A673 (cell line): ENCODE results near the gene ACTN4. TPM values are rescaled to one million over a fixed set of nuclear protein-coding genes. Genes with fewer than 3 reads are reported as not detected.

Experiments used
- BruUV-seq: library from RNA; stranded (reverse); fragments of 400-500 nt; replicated peaks from 2 replicates; lab custom pipeline; 2021; lab: Mats Ljungman, UMichigan
- CTCF ChIA-PET: fragments of 300-600 bp; sonication (Branson Sonifier 250); formaldehyde crosslinking; loops from one replicate; lab custom pipeline; 2022; ENCODE audit warnings: antibody characterized with exemption; lab: Charles Lee
- POLR2A ChIA-PET: fragments of 300-600 bp; sonication (Branson Sonifier 250); formaldehyde crosslinking; loops from one replicate; lab custom pipeline; 2022; ENCODE audit warnings: antibody characterized with exemption; ENCODE audit not compliant: low non-redundant PET; lab: Charles Lee
- DNase-seq: peaks from one replicate; pipeline ENCODE4 v3.0.0-alpha.2; 2015; ENCODE audit warnings: low spot score
- H3K27ac ChIP-seq: fragments of 200-600 bp; sonication (generic); 2 replicates; pipeline ENCODE4 v1.5.1; 2016; ENCODE audit warnings: mixed run types, low read depth, mild to moderate bottlenecking, mixed read lengths, antibody characterized with exemption, low read length; ENCODE audit not compliant: poor library complexity, severe bottlenecking
- H3K27me3 ChIP-seq: fragments of 200-600 bp; sonication (generic); replicated peaks from 2 replicates; pipeline ENCODE4 v1.6.1; 2017; ENCODE audit warnings: mixed run types, low read depth, mild to moderate bottlenecking, mixed read lengths, antibody characterized with exemption, low read length; ENCODE audit not compliant: insufficient read depth, poor library complexity
- H3K36me3 ChIP-seq: fragments of 200-600 bp; sonication (generic); 2 replicates; pipeline ENCODE4 v1.6.1; 2016; ENCODE audit warnings: mixed run types, mild to moderate bottlenecking, mixed read lengths, antibody characterized with exemption, low read length; ENCODE audit not compliant: insufficient read depth, poor library complexity, severe bottlenecking
- H3K4me1 ChIP-seq: fragments of 200-600 bp; sonication (generic); 2 replicates; pipeline ENCODE4 v1.6.1; 2017; ENCODE audit warnings: mixed run types, mild to moderate bottlenecking, mixed read lengths, antibody characterized with exemption, low read length; ENCODE audit not compliant: insufficient read depth, poor library complexity, severe bottlenecking
- H3K4me3 ChIP-seq: fragments of 200-600 bp; sonication (generic); 2 replicates; pipeline ENCODE4 v1.5.1; 2016; ENCODE audit warnings: low read depth, mixed run types, mild to moderate bottlenecking, mixed read lengths, low read length; ENCODE audit not compliant: poor library complexity, severe bottlenecking
- H3K9me3 ChIP-seq: fragments of 200-600 bp; sonication (generic); 2 replicates; pipeline ENCODE4 v1.6.1; 2016; ENCODE audit warnings: mixed run types, low read depth, mild to moderate bottlenecking, mixed read lengths, antibody characterized with exemption, low read length; ENCODE audit not compliant: poor library complexity, severe bottlenecking
- CTCF ChIP-seq: fragments of 300-800, 200-600 bp; sonication (generic); conservative IDR thresholded peaks from 2 replicates; pipeline ENCODE4 v1.5.1; 2017; ENCODE audit warnings: low read depth, mild to moderate bottlenecking, antibody characterized with exemption, low read length, moderate library complexity, mixed read lengths
- EZH2 ChIP-seq: fragments of 200-600 bp; sonication (generic); IDR thresholded peaks from 2 replicates; pipeline ENCODE4 v1.6.1; 2017; ENCODE audit warnings: borderline replicate concordance, low read depth, mild to moderate bottlenecking, mixed read lengths, antibody characterized with exemption, low read length; ENCODE audit not compliant: poor library complexity, severe bottlenecking
- intact Hi-C: fragments of 100-400 bp; cut with micrococcal nuclease; formaldehyde crosslinking; loops from one replicate; pipeline ENCODE4 v1.10.0; 2022; ENCODE audit not compliant: unreplicated experiment
- total RNA-seq: library from RNA; stranded (reverse); gene quantifications from 2 replicates; pipeline ENCODE4 v1.2.3, GENCODE V29; 2021

ACTN4 gene
- total RNA-seq, 1 experiment from 2014 or later, result 397 TPM

GRCh38 chr19:38721979-38722773, 74.7 kb downstream of the ACTN4 start:
- no peaks in the 10 kb centered on the region for H3K9me3 ChIP-seq
- ChIA-PET POLR2A (no interaction called here), CTCF (no interaction called here)
- intact Hi-C loops, result no loop called here
- no peak overlapping the region for H3K27ac ChIP-seq
- BruUV-seq, result no TSS peak
- no peaks in the 10 kb centered on the region for H3K4me1 ChIP-seq
- no peak overlapping the region for H3K4me3 ChIP-seq
- no peaks in the 10 kb centered on the region for H3K27me3 ChIP-seq
- DNase-seq, result no peak
- peaks cover 61% of the 10 kb centered on the region for H3K36me3 ChIP-seq
- TF ChIP-seq CTCF (no peak), EZH2 (no peak)

GRCh38 chr19:38722947-38723605, 75.6 kb downstream of the ACTN4 start:
- H3K27ac ChIP-seq, result no peak overlapping the region
- BruUV-seq, result no TSS peak
- TF ChIP-seq EZH2 (no peak), CTCF (no peak)
- H3K9me3 ChIP-seq, result no peaks in the 10 kb centered on the region
- H3K36me3 ChIP-seq, result peaks cover 56% of the 10 kb centered on the region
- DNase-seq, result no peak
- CTCF ChIA-PET, result no interaction called here
- intact Hi-C loops, result no loop called here
- no peaks in the 10 kb centered on the region for H3K27me3 ChIP-seq
- POLR2A ChIA-PET, result interaction anchor here (0.6 kb wide), 1 partner anchor 188 kb away, joined by 8 read pairs; no protein-coding TSS in a partner anchor
- no peak overlapping the region for H3K4me3 ChIP-seq
- H3K4me1 ChIP-seq, result no peaks in the 10 kb centered on the region

GRCh38 chr19:38723606-38723965, 76.1 kb downstream of the ACTN4 start:
- intact Hi-C loops, result no loop called here

More at GRCh38 chr19:38723606-38723965, 76.1 kb downstream of the ACTN4 start:
- ChIA-PET CTCF (no interaction called here), POLR2A (interaction anchor here (0.6 kb wide), 1 partner anchor 188 kb away, joined by 8 read pairs; no protein-coding TSS in a partner anchor)
- Histone ChIP-seq H3K27me3 (no peaks in the 10 kb centered on the region), H3K4me1 (no peaks in the 10 kb centered on the region), H3K27ac (no peak overlapping the region), H3K4me3 (no peak overlapping the region), H3K9me3 (no peaks in the 10 kb centered on the region), H3K36me3 (peaks cover 56% of the 10 kb centered on the region)
- no peak for DNase-seq
- no TSS peak for BruUV-seq
- TF ChIP-seq EZH2 (no peak), CTCF (no peak)
